Thyroid gland (tissue), 4 donors: ENCODE measurements around the gene CHRNG.

Experiments
- POLR2A ChIP-seq, 2 donors: fragments of 450-650 bp; IDR thresholded peaks; one replicate each; pipeline ENCODE4 v1.6.1; 2017; ENCODE audit warnings: antibody characterized with exemption in 2 of 2, mild to moderate bottlenecking in 2 of 2, moderate library complexity in 1 of 2
- TF ChIP-seq, protein P1 (sequence below), 6 experiments: fragments of 200-600 bp in 3 of 6; fragments of 450-650 bp in 3 of 6; sonication (generic) in 3 of 6; IDR thresholded peaks; one replicate each; pipeline ENCODE4 v1.5.1; 2016 to 2019; ENCODE audit warnings: antibody characterized with exemption in 6 of 6, mild to moderate bottlenecking in 2 of 6, inconsistent platforms in 1 of 6, moderate library complexity in 1 of 6

DNA sequence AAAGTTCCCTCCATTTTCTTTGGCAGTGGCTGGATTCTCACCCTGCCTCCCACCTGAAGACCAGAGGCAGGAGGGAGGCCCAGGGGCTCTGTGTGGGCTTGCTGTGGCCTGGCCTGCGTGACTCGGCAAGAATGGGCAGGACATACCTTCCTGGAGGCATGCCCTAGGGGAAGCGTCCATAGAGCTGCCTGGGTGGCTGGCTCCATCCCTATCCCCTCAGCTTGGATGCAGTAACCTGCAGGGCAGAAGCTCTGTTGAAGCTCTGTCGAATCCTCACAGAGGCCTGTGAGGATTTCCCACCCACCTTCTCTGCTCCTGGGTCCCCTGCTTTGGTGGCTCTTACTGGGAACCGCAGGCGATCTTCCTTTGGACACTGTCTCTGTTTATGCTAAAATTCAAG is 20.6 kb upstream of the CHRNG start:
- TF ChIP-seq, protein P1, sequence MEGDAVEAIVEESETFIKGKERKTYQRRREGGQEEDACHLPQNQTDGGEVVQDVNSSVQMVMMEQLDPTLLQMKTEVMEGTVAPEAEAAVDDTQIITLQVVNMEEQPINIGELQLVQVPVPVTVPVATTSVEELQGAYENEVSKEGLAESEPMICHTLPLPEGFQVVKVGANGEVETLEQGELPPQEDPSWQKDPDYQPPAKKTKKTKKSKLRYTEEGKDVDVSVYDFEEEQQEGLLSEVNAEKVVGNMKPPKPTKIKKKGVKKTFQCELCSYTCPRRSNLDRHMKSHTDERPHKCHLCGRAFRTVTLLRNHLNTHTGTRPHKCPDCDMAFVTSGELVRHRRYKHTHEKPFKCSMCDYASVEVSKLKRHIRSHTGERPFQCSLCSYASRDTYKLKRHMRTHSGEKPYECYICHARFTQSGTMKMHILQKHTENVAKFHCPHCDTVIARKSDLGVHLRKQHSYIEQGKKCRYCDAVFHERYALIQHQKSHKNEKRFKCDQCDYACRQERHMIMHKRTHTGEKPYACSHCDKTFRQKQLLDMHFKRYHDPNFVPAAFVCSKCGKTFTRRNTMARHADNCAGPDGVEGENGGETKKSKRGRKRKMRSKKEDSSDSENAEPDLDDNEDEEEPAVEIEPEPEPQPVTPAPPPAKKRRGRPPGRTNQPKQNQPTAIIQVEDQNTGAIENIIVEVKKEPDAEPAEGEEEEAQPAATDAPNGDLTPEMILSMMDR (IDR thresholded peaks at IDR 0.05), result no peak
- no peak for TF ChIP-seq POLR2A (IDR thresholded peaks at IDR 0.05)
